H1 (cell line): ENCODE data around the gene TFCP2. TPM values are rescaled to one million over a fixed set of nuclear protein-coding genes. Genes with fewer than 3 reads are reported as not detected.

Source experiments
- GABPA ChIP-seq: IDR thresholded peaks from 2 replicates; pipeline ENCODE4 v1.6.1; 2011; ENCODE audit warnings: mild to moderate bottlenecking, low read length, moderate library complexity, borderline replicate concordance; ENCODE audit not compliant: insufficient read depth
- polyA plus RNA-seq, 7 experiments: library from polyadenylated mRNA; depleted of rRNA in 3 of 7; stranded (reverse) in 5 of 7; unstranded in 2 of 7; fragments of >200 nt in 5 of 7; fragments of 200-250 nt in 2 of 7; gene quantifications; 1 replicate in 5 of 7; 2 replicates in 1 of 7; 4 replicates in 1 of 7; pipeline versions ENCODE4 v1.2.1 to v1.2.3, GENCODE V29; 2011 to 2013; ENCODE audit warnings: missing spikeins in 2 of 7, mixed read lengths in 2 of 7
- total RNA-seq: library from RNA; stranded (reverse); fragmentation: NEBNext Ultra II Directional; extraction: Animal tissue kit (Norgen Biotek cat#: 25700); gene quantifications from 2 replicates; pipeline ENCODE4 v1.2.1, GENCODE V29; 2021
- TF ChIP-seq, protein P1 (sequence below): fragments of 300-600 bp; sonication (generic); IDR thresholded peaks from 2 replicates; pipeline ENCODE4 v1.7.1; 2012; ENCODE audit warnings: low read length, moderate library complexity, mild to moderate bottlenecking, inconsistent platforms; ENCODE audit not compliant: insufficient replicate concordance

TFCP2 gene
- total and polyA plus RNA-seq, 2 of the 8 experiments (the other 6 are each of a cell fraction or from before 2014, with no cell fraction given) = 19.8 to 49.2 TPM

DNA sequence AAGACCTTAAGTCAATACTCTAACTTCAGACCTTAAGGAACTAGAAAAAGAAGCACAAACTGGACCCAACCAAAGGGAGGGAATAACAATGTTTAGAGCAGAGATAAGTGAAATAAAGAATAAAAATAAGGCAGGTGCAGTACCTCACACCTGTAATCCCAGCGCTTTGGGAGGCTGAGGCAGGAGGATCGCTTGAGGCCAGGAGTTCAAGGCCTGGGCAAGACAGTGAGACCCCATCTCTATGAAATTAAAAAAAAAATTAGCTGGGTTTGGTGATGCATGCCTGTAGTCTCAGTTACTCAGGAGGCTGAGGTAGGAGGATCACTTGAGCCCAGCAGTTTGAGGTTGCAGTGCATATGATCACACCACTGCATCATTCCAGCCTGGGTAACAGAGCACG lies 9.1 kb downstream of the TFCP2 start (continued):
- TF ChIP-seq, protein P1, sequence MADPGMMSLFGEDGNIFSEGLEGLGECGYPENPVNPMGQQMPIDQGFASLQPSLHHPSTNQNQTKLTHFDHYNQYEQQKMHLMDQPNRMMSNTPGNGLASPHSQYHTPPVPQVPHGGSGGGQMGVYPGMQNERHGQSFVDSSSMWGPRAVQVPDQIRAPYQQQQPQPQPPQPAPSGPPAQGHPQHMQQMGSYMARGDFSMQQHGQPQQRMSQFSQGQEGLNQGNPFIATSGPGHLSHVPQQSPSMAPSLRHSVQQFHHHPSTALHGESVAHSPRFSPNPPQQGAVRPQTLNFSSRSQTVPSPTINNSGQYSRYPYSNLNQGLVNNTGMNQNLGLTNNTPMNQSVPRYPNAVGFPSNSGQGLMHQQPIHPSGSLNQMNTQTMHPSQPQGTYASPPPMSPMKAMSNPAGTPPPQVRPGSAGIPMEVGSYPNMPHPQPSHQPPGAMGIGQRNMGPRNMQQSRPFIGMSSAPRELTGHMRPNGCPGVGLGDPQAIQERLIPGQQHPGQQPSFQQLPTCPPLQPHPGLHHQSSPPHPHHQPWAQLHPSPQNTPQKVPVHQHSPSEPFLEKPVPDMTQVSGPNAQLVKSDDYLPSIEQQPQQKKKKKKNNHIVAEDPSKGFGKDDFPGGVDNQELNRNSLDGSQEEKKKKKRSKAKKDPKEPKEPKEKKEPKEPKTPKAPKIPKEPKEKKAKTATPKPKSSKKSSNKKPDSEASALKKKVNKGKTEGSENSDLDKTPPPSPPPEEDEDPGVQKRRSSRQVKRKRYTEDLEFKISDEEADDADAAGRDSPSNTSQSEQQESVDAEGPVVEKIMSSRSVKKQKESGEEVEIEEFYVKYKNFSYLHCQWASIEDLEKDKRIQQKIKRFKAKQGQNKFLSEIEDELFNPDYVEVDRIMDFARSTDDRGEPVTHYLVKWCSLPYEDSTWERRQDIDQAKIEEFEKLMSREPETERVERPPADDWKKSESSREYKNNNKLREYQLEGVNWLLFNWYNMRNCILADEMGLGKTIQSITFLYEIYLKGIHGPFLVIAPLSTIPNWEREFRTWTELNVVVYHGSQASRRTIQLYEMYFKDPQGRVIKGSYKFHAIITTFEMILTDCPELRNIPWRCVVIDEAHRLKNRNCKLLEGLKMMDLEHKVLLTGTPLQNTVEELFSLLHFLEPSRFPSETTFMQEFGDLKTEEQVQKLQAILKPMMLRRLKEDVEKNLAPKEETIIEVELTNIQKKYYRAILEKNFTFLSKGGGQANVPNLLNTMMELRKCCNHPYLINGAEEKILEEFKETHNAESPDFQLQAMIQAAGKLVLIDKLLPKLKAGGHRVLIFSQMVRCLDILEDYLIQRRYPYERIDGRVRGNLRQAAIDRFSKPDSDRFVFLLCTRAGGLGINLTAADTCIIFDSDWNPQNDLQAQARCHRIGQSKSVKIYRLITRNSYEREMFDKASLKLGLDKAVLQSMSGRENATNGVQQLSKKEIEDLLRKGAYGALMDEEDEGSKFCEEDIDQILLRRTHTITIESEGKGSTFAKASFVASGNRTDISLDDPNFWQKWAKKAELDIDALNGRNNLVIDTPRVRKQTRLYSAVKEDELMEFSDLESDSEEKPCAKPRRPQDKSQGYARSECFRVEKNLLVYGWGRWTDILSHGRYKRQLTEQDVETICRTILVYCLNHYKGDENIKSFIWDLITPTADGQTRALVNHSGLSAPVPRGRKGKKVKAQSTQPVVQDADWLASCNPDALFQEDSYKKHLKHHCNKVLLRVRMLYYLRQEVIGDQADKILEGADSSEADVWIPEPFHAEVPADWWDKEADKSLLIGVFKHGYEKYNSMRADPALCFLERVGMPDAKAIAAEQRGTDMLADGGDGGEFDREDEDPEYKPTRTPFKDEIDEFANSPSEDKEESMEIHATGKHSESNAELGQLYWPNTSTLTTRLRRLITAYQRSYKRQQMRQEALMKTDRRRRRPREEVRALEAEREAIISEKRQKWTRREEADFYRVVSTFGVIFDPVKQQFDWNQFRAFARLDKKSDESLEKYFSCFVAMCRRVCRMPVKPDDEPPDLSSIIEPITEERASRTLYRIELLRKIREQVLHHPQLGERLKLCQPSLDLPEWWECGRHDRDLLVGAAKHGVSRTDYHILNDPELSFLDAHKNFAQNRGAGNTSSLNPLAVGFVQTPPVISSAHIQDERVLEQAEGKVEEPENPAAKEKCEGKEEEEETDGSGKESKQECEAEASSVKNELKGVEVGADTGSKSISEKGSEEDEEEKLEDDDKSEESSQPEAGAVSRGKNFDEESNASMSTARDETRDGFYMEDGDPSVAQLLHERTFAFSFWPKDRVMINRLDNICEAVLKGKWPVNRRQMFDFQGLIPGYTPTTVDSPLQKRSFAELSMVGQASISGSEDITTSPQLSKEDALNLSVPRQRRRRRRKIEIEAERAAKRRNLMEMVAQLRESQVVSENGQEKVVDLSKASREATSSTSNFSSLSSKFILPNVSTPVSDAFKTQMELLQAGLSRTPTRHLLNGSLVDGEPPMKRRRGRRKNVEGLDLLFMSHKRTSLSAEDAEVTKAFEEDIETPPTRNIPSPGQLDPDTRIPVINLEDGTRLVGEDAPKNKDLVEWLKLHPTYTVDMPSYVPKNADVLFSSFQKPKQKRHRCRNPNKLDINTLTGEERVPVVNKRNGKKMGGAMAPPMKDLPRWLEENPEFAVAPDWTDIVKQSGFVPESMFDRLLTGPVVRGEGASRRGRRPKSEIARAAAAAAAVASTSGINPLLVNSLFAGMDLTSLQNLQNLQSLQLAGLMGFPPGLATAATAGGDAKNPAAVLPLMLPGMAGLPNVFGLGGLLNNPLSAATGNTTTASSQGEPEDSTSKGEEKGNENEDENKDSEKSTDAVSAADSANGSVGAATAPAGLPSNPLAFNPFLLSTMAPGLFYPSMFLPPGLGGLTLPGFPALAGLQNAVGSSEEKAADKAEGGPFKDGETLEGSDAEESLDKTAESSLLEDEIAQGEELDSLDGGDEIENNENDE = no peak
- no peak for TF ChIP-seq GABPA
